ENCODE results near the gene HAPLN3.

DNA sequence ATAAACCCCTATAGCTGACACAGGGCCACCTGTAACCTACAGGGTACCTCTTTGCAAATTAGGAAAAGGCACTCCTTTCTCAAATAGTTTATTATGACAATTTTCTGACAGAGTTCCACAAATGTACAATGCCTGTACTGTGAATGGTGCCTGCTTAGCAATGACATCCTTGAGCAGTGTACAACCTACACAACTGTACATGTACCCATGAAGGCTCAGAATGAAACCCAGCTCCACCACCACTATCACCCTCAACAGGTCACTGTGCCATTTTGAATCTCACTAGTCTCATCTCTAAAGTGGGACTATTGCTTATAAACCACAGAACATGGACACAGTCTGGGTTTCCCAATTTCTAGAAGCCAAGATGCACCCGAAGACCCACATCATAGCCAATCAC is 10.8 kb upstream of the HAPLN3 start:
- TF ChIP-seq, protein P1, sequence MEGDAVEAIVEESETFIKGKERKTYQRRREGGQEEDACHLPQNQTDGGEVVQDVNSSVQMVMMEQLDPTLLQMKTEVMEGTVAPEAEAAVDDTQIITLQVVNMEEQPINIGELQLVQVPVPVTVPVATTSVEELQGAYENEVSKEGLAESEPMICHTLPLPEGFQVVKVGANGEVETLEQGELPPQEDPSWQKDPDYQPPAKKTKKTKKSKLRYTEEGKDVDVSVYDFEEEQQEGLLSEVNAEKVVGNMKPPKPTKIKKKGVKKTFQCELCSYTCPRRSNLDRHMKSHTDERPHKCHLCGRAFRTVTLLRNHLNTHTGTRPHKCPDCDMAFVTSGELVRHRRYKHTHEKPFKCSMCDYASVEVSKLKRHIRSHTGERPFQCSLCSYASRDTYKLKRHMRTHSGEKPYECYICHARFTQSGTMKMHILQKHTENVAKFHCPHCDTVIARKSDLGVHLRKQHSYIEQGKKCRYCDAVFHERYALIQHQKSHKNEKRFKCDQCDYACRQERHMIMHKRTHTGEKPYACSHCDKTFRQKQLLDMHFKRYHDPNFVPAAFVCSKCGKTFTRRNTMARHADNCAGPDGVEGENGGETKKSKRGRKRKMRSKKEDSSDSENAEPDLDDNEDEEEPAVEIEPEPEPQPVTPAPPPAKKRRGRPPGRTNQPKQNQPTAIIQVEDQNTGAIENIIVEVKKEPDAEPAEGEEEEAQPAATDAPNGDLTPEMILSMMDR (IDR thresholded peaks at IDR 0.05) = no peak
- no peak for TF ChIP-seq POLR2A (IDR thresholded peaks at IDR 0.05)
